Thyroid gland (tissue), 4 donors: ENCODE data around the gene ADAMTSL4.

Experiments used
- POLR2A ChIP-seq, 2 donors: fragments of 450-650 bp; IDR thresholded peaks; one replicate each; pipeline ENCODE4 v1.6.1; 2017; ENCODE audit warnings: antibody characterized with exemption in 2 of 2, mild to moderate bottlenecking in 2 of 2, moderate library complexity in 1 of 2
- TF ChIP-seq, protein P1 (sequence below), 6 experiments: fragments of 200-600 bp in 3 of 6; fragments of 450-650 bp in 3 of 6; sonication (generic) in 3 of 6; IDR thresholded peaks; one replicate each; pipeline ENCODE4 v1.5.1; 2016 to 2019; ENCODE audit warnings: antibody characterized with exemption in 6 of 6, mild to moderate bottlenecking in 2 of 6, inconsistent platforms in 1 of 6, moderate library complexity in 1 of 6

DNA sequence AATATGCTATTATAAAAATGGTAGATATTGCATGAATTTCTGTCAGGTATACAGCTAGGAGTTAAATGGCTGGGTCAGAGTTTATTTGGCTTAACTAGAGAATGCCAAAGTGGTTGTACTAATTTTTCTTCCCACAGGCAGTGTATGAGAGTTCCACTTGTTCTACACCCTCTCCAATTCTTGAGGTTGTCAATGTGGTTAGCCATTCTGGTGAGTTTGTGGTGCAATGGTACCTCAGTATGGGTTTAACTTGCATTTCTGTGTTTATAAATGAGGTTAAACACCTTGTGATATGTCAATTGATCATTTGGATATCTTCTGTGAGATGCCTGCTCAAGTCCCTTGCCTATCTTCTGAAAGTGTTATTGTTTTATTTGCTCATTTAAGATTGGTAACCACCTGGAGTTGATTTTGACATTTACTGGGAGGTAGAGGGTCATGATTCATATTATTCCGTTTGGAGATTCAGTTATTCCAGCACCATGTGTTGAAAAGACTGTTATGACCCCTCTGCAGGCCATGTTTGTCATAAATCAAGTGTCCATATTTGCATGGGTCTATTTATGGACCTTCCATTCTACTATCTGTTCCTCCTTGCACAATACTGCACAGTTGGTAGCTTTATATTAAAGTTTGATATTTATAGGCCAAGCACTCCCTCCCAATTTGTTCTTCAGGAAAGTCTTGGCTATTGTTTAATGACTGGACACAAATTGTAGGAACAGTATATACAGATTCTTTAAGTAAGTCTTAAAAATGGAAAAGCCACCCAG, 27.8 kb upstream of the ADAMTSL4 start:
- TF ChIP-seq, protein P1, sequence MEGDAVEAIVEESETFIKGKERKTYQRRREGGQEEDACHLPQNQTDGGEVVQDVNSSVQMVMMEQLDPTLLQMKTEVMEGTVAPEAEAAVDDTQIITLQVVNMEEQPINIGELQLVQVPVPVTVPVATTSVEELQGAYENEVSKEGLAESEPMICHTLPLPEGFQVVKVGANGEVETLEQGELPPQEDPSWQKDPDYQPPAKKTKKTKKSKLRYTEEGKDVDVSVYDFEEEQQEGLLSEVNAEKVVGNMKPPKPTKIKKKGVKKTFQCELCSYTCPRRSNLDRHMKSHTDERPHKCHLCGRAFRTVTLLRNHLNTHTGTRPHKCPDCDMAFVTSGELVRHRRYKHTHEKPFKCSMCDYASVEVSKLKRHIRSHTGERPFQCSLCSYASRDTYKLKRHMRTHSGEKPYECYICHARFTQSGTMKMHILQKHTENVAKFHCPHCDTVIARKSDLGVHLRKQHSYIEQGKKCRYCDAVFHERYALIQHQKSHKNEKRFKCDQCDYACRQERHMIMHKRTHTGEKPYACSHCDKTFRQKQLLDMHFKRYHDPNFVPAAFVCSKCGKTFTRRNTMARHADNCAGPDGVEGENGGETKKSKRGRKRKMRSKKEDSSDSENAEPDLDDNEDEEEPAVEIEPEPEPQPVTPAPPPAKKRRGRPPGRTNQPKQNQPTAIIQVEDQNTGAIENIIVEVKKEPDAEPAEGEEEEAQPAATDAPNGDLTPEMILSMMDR (IDR thresholded peaks at IDR 0.05), result no peak
- no peak for TF ChIP-seq POLR2A (IDR thresholded peaks at IDR 0.05)
